ENCODE results near the gene HDDC2. TPM values are rescaled to one million over a fixed set of nuclear protein-coding genes. Genes with fewer than 3 reads are reported as not detected.

HDDC2 gene
- polyA plus RNA-seq, 3 donors: 24.4 to 59.9 (median 42.6) TPM

DNA sequence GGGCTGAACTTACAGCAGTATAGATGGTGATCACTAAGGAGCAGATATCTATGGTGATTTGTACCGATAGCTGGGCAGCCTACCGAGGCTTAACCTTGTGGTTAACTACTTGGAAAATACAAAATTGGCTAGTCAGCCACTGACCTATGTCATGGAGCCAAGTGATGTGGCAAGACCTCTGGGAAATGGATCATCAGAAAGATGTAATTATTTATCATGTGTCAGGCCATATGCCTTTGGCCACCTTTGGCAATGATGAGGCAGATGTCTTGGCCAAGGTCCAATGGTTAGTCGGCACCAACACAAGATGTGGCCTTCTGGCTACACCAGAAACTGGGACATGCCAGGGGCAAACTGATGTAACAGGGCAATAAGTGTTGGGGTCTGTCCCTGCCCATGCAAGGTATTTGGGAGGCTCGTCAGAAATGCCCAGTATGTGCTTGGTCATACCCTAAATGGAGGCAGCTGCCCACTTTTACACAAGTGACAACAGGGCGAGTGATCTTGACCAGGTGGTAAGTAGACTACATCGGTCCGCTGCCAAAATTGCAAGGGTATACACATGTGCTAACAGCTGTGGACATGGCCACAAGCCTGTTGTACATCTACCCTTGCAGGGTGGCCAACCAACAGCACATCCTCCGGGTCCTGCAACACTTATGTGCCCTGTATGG, 30.1 kb downstream of the HDDC2 start:
- H4K20me1 ChIP-seq (ENCODE audit: insufficient read depth, low read length): no peaks in the 10 kb centered on the region
- no peaks in the 10 kb centered on the region for H3K27me3 Mint-ChIP-seq (ENCODE audit: low read depth in 3 of 3)
- peaks cover 27 to 45% of the 10 kb centered on the region in 2 donors for H3K36me3 ChIP-seq (replicated peaks in 1 of 2; ENCODE audit: control insufficient read depth in 1 of 2, insufficient read depth in 2 of 2, low read length in 2 of 2)
- H3K36me3 Mint-ChIP-seq: peaks cover 36 to 47% of the 10 kb centered on the region in 2 donors
- DNase-seq: no peak
- WGBS (ENCODE audit: insufficient coverage): 98% methylated on average over 7 of the region's 8 CpGs
- no peak overlapping the region for H3K4me3 Mint-ChIP-seq
- intact Hi-C loops (cut with micrococcal nuclease): no loop called here
- no peaks in the 10 kb centered on the region for H3K79me2 ChIP-seq (ENCODE audit: insufficient read depth, low read length)
- H3K4me1 Mint-ChIP-seq: no peaks in the 10 kb centered on the region
- TF ChIP-seq CTCF (IDR thresholded peaks at IDR 0.05): no peak
- H3K27me3 ChIP-seq (ENCODE audit: control insufficient read depth in 2 of 2, insufficient read depth in 2 of 2, low read length in 2 of 2): no peaks in the 10 kb centered on the region
- H3K9me3 ChIP-seq (replicated peaks in 1 of 2; ENCODE audit: control insufficient read depth in 1 of 2, insufficient read depth in 1 of 2, low read length in 2 of 2): no peaks in the 10 kb centered on the region
- H2AFZ ChIP-seq (ENCODE audit: insufficient read depth, low read depth, low read length, poor library complexity, severe bottlenecking): no peak overlapping the region
- H3K9me3 Mint-ChIP-seq: peaks cover 0 to 2% (median 2%) of the 10 kb centered on the region in 7 donors
- H3K4me1 ChIP-seq (ENCODE audit: control insufficient read depth in 1 of 2, insufficient read depth in 2 of 2, low read length in 2 of 2): no peaks in the 10 kb centered on the region
- peak overlapping the region in 1 of 7 donors; percentile 45 for H3K27ac Mint-ChIP-seq
- H3K4me3 ChIP-seq (replicated peaks in 1 of 3; ENCODE audit: low read depth in 2 of 3, low read length in 3 of 3): no peak overlapping the region
- no peak overlapping the region for H3K4me2 ChIP-seq (replicated peaks; ENCODE audit: extremely low read depth, low read length, poor library complexity, severe bottlenecking)
- no peak overlapping the region for H3K27ac ChIP-seq (ENCODE audit: low read depth in 1 of 2, low read length in 2 of 2)
- H3K9ac ChIP-seq (ENCODE audit: insufficient read depth, low read length, poor library complexity, severe bottlenecking): no peak overlapping the region

GRCh38 chr6:125270380-125270779, 31.4 kb downstream of the HDDC2 start:
- no peaks in the 10 kb centered on the region for H3K27me3 Mint-ChIP-seq (ENCODE audit: low read depth in 3 of 3)
- 97% methylated on average over 4 of the region's 4 CpGs for WGBS (ENCODE audit: insufficient coverage)
- no peaks in the 10 kb centered on the region for H3K27me3 ChIP-seq (ENCODE audit: control insufficient read depth in 2 of 2, insufficient read depth in 2 of 2, low read length in 2 of 2)
- TF ChIP-seq CTCF (IDR thresholded peaks at IDR 0.05): no peak
- H2AFZ ChIP-seq (ENCODE audit: insufficient read depth, low read depth, low read length, poor library complexity, severe bottlenecking): no peak overlapping the region
- peaks cover 0 to 2% (median 2%) of the 10 kb centered on the region in 7 donors for H3K9me3 Mint-ChIP-seq
- H3K36me3 ChIP-seq (replicated peaks in 1 of 2; ENCODE audit: control insufficient read depth in 1 of 2, insufficient read depth in 2 of 2, low read length in 2 of 2): peaks cover 21 to 33% of the 10 kb centered on the region in 2 donors
- H3K27ac Mint-ChIP-seq: no peak overlapping the region
- no peaks in the 10 kb centered on the region for H4K20me1 ChIP-seq (ENCODE audit: insufficient read depth, low read length)
- no peaks in the 10 kb centered on the region for H3K9me3 ChIP-seq (replicated peaks in 1 of 2; ENCODE audit: control insufficient read depth in 1 of 2, insufficient read depth in 1 of 2, low read length in 2 of 2)
- H3K4me1 Mint-ChIP-seq: no peaks in the 10 kb centered on the region
- no peaks in the 10 kb centered on the region for H3K79me2 ChIP-seq (ENCODE audit: insufficient read depth, low read length)
- H3K4me2 ChIP-seq (replicated peaks; ENCODE audit: extremely low read depth, low read length, poor library complexity, severe bottlenecking): no peak overlapping the region
- no peaks in the 10 kb centered on the region for H3K4me1 ChIP-seq (ENCODE audit: control insufficient read depth in 1 of 2, insufficient read depth in 2 of 2, low read length in 2 of 2)
- H3K9ac ChIP-seq (ENCODE audit: insufficient read depth, low read length, poor library complexity, severe bottlenecking): no peak overlapping the region
- peaks cover 26 to 38% of the 10 kb centered on the region in 2 donors for H3K36me3 Mint-ChIP-seq
- no peak for DNase-seq
- intact Hi-C loops (cut with micrococcal nuclease): no loop called here
- H3K27ac ChIP-seq (ENCODE audit: low read depth in 1 of 2, low read length in 2 of 2): no peak overlapping the region
- H3K4me3 ChIP-seq (replicated peaks in 1 of 3; ENCODE audit: low read depth in 2 of 3, low read length in 3 of 3): no peak overlapping the region
- H3K4me3 Mint-ChIP-seq: no peak overlapping the region
